ENCODE results near the gene EVI2B. TPM values are rescaled to one million over a fixed set of nuclear protein-coding genes. Genes with fewer than 3 reads are reported as not detected.
A peak's percentile ranks its signal among the peaks of the same experiment; 100 is the strongest.

The EVI2B gene
- total RNA-seq, 1 experiment from 2014 or later, result not detected

GRCh38 chr17:31308372-31309334 is 5.2 kb downstream of the EVI2B start:
- H3K4me2 ChIP-seq (ENCODE audit: insufficient read depth, insufficient read length, low read length), result no peak overlapping the region
- H2BK120ac ChIP-seq (ENCODE audit: low read depth, low read length, poor library complexity, severe bottlenecking), result no peak overlapping the region
- H3K9ac ChIP-seq (ENCODE audit: extremely low read depth, insufficient read length, low read length), result no peak overlapping the region
- no peak overlapping the region for H2BK15ac ChIP-seq (ENCODE audit: low read depth, low read length)
- no peaks in the 10 kb centered on the region for H3K27me3 Mint-ChIP-seq (ENCODE audit: low read depth)
- H3K23ac ChIP-seq (ENCODE audit: insufficient read length, low read depth, low read length), result no peak overlapping the region
- TF ChIP-seq CTCF (conservative IDR thresholded peaks at IDR 0.05), result no peak
- no peak overlapping the region for H3K4ac ChIP-seq (ENCODE audit: low read depth, low read length)
- no peak overlapping the region for H3K18ac ChIP-seq (ENCODE audit: insufficient read length, low read depth, low read length)
- H4K5ac ChIP-seq (ENCODE audit: insufficient read length, low read depth, low read length), result no peak overlapping the region
- no peak overlapping the region for H3K56ac ChIP-seq (ENCODE audit: insufficient read length, low read depth, low read length)
- no peaks in the 10 kb centered on the region for H3K36me3 Mint-ChIP-seq (ENCODE audit: insufficient read depth in 1 of 3, low read depth in 3 of 3)
- no peak overlapping the region for H2AFZ ChIP-seq (ENCODE audit: low read length)
- no peaks in the 10 kb centered on the region for H3K27me3 ChIP-seq (ENCODE audit: insufficient read depth, low read length)
- H3K27ac Mint-ChIP-seq, result peak overlapping the region in 2 of 3 experiments; percentile 7 to 21; a peak in 3 of 7 replicates
- H3K9me3 Mint-ChIP-seq, result no peaks in the 10 kb centered on the region
- H4K91ac ChIP-seq (ENCODE audit: insufficient read length, low read depth, low read length), result no peak overlapping the region
- no peak overlapping the region for H2BK20ac ChIP-seq (ENCODE audit: low read depth, low read length, poor library complexity, severe bottlenecking)
- H2BK5ac ChIP-seq (ENCODE audit: insufficient read length, low read length), result no peak overlapping the region
- no peak overlapping the region for H3T11ph ChIP-seq (ENCODE audit: low read length)
- H3K27ac ChIP-seq (ENCODE audit: insufficient read length, low read depth, low read length), result no peak overlapping the region
- no peaks in the 10 kb centered on the region for H3K4me1 ChIP-seq (ENCODE audit: insufficient read depth, low read length)
- H3K9me3 ChIP-seq (ENCODE audit: control insufficient read depth, low read depth, low read length), result no peaks in the 10 kb centered on the region
- no peak overlapping the region for H3K14ac ChIP-seq (ENCODE audit: insufficient read depth, low read length)
- H3K79me1 ChIP-seq (ENCODE audit: insufficient read depth, low read depth, low read length, poor library complexity, severe bottlenecking), result no peaks in the 10 kb centered on the region
- H3K4me1 Mint-ChIP-seq, result peaks cover 3 to 9% of the 10 kb centered on the region in 2 experiments
- no peak overlapping the region for H2BK12ac ChIP-seq (ENCODE audit: insufficient read length, low read depth, low read length)
- no peaks in the 10 kb centered on the region for H4K20me1 ChIP-seq (ENCODE audit: control insufficient read depth, insufficient read depth, insufficient read length)
- no peaks in the 10 kb centered on the region for H3K79me2 ChIP-seq (ENCODE audit: insufficient read depth, low read length)
- no peak overlapping the region for H2AK5ac ChIP-seq (ENCODE audit: insufficient read length, low read length)
- no peak overlapping the region for H4K8ac ChIP-seq (replicated peaks; ENCODE audit: insufficient read length, low read depth, low read length)
- no CpG with 5 or more reads among the region's 5 CpGs for WGBS (ENCODE audit: extremely low coverage, insufficient read length, low lambda C conversion rate)
- no peak for DNase-seq
- H3K4me3 Mint-ChIP-seq, result no peak overlapping the region
- H3K23me2 ChIP-seq (ENCODE audit: insufficient read length, low read depth, low read length, poor library complexity, severe bottlenecking), result no peaks in the 10 kb centered on the region
